DOHH2 (cell line): ENCODE results near the gene HDAC4.

Experiments
- H3F3A ChIP-seq: fragments of 200-600 bp; sonication (generic), shearing (Covaris generic); 2 replicates; pipeline ENCODE4 v1.6.0; 2016; ENCODE audit warnings: antibody characterized with exemption, mild to moderate bottlenecking; ENCODE audit not compliant: control insufficient read depth, insufficient read depth
- H3K27ac ChIP-seq: fragments of 200-600 bp; sonication (generic); 2 replicates; pipeline ENCODE4 v1.5.1; 2014; ENCODE audit warnings: low read depth, mild to moderate bottlenecking, low read length, moderate library complexity
- H3K27me3 ChIP-seq: fragments of 200-600 bp; sonication (generic); 2 replicates; pipeline ENCODE4 v1.6.1; 2014; ENCODE audit warnings: mild to moderate bottlenecking, low read length, mixed read lengths; ENCODE audit not compliant: control insufficient read depth
- H3K36me3 ChIP-seq: fragments of 200-600 bp; sonication (generic); 2 replicates; pipeline ENCODE4 v1.6.1; 2014; ENCODE audit warnings: mild to moderate bottlenecking, low read length, moderate library complexity, mixed read lengths; ENCODE audit not compliant: control insufficient read depth
- H3K4me1 ChIP-seq: fragments of 200-600 bp; sonication (generic); 2 replicates; pipeline ENCODE4 v1.6.1; 2014; ENCODE audit warnings: mild to moderate bottlenecking, low read length, mixed read lengths; ENCODE audit not compliant: control insufficient read depth
- H3K4me2 ChIP-seq: fragments of 200-600 bp; sonication (generic); 2 replicates; pipeline ENCODE4 v1.6.0; 2014; ENCODE audit warnings: mild to moderate bottlenecking, low read length, moderate library complexity
- H3K4me3 ChIP-seq: fragments of 200-600 bp; sonication (generic); 2 replicates; pipeline ENCODE4 v1.5.1; 2014; ENCODE audit warnings: mild to moderate bottlenecking, low read length, mixed read lengths
- H3K79me2 ChIP-seq: fragments of 200-600 bp; sonication (generic); 2 replicates; pipeline ENCODE4 v1.6.1; 2014; ENCODE audit warnings: mild to moderate bottlenecking, low read length, mixed read lengths; ENCODE audit not compliant: control insufficient read depth
- H3K9me2 ChIP-seq: fragments of 200-600 bp; sonication (generic); replicated peaks from 2 replicates; pipeline ENCODE4 v1.6.1; 2014; ENCODE audit warnings: mild to moderate bottlenecking, low read length, mixed read lengths; ENCODE audit not compliant: control insufficient read depth
- H3K9me3 ChIP-seq: fragments of 200-600 bp; sonication (generic); 2 replicates; pipeline ENCODE4 v1.6.1; 2014; ENCODE audit warnings: antibody characterized with exemption, low read length, mixed read lengths; ENCODE audit not compliant: control insufficient read depth, insufficient read depth
- H4K20me1 ChIP-seq: fragments of 200-600 bp; sonication (generic); 2 replicates; pipeline ENCODE4 v1.6.0; 2014; ENCODE audit warnings: low read depth, mild to moderate bottlenecking, antibody characterized with exemption, low read length, moderate library complexity; ENCODE audit not compliant: control insufficient read depth, insufficient read depth
- EZH2phosphoT487 ChIP-seq: fragments of 200-600 bp; sonication (generic); IDR thresholded peaks from 2 replicates; pipeline ENCODE4 v1.6.1; 2017; ENCODE audit warnings: borderline replicate concordance, mild to moderate bottlenecking, antibody characterized with exemption, low read length, moderate library complexity, mixed read lengths
- TF ChIP-seq, protein P1 (sequence below): fragments of 200-600 bp; sonication (generic); IDR thresholded peaks from one replicate; pipeline ENCODE4 v1.5.1; 2014; ENCODE audit warnings: antibody characterized with exemption, mild to moderate bottlenecking, low read depth, low read length; ENCODE audit not compliant: poor library complexity, severe bottlenecking

HDAC4 gene

DNA sequence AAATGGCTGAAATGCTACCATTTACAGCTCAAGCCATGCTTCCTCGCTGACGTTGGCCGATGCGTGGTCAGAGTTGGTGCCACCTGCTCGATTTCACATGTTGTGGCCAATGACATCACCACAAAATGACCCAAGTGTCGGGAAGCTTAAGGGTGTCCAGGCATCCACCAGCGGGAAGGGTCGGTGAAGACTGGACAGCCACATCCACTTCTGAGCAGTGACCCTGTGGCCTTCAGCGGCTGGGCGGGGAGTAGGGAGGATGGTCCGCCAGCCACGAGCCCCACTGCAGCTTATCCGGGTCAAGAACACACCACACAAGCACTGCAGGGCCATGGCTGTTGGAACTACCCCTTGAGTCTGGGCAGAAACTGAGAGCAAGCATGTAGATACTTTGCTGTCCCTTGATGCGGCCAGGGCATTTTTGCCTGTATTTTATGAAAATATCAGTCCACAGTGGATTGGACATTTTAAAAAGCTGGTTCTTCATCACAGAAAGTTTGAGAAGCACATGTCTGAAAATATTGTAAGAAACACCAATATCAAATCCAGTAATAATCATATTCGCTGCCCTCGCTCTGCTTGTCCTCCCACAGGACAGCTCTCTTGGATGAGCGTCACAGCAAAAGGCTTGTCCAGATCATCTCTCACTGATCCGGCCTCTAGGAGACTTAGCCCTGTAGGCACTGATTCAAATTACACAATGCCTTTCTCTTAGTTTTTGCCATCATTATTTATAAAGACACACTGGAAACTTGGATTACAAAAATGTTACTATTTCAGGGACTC lies 379.0 kb downstream of the HDAC4 start:
- Histone ChIP-seq H3K4me1 (no peaks in the 10 kb centered on the region), H3K4me3 (no peak overlapping the region), H3K36me3 (no peaks in the 10 kb centered on the region), H3K79me2 (no peaks in the 10 kb centered on the region), H3K9me3 (no peaks in the 10 kb centered on the region; the same call in 1 of the 2 replicates), H3K27me3 (0 out of 2 replicates have a peak, but pooled peaks cover 2% of the 10 kb centered on the region), H3K9me2 (no peaks in the 10 kb centered on the region), H4K20me1 (no peaks in the 10 kb centered on the region), H3K4me2 (no peak overlapping the region), H3F3A (no peaks in the 10 kb centered on the region), H3K27ac (no peak overlapping the region)
- TF ChIP-seq, protein P1, sequence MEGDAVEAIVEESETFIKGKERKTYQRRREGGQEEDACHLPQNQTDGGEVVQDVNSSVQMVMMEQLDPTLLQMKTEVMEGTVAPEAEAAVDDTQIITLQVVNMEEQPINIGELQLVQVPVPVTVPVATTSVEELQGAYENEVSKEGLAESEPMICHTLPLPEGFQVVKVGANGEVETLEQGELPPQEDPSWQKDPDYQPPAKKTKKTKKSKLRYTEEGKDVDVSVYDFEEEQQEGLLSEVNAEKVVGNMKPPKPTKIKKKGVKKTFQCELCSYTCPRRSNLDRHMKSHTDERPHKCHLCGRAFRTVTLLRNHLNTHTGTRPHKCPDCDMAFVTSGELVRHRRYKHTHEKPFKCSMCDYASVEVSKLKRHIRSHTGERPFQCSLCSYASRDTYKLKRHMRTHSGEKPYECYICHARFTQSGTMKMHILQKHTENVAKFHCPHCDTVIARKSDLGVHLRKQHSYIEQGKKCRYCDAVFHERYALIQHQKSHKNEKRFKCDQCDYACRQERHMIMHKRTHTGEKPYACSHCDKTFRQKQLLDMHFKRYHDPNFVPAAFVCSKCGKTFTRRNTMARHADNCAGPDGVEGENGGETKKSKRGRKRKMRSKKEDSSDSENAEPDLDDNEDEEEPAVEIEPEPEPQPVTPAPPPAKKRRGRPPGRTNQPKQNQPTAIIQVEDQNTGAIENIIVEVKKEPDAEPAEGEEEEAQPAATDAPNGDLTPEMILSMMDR = no peak
- TF ChIP-seq EZH2phosphoT487 = no peak

DNA sequence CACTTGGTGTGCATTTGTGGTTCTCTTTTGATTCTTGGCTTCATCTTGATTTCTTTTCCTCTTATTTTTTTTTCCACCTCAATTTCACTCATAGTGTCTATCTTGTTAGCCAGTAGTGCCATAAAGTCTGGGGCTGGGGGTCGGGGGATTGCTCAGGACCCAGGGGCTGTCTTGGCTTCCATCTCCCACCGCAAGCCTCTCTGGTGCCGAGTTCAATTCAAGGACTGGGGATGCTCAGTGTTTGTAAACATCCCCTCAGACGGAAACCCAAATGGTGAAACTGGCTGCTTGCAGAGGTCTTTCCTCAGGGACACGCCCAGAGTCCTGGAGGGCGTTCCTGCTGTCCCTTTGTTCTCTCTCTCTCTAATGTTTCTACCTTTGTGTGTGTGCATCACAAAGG lies 379.6 kb downstream of the HDAC4 start:
- TF ChIP-seq, protein P1 = no peak
- TF ChIP-seq EZH2phosphoT487 = no peak
- H3F3A ChIP-seq = no peaks in the 10 kb centered on the region
- no peak overlapping the region for H3K4me2 ChIP-seq
- H3K79me2 ChIP-seq = no peaks in the 10 kb centered on the region
- H4K20me1 ChIP-seq = no peaks in the 10 kb centered on the region
- no peak overlapping the region for H3K27ac ChIP-seq
- 0 out of 2 replicates have a peak, but pooled peaks cover 2% of the 10 kb centered on the region for H3K27me3 ChIP-seq
- H3K4me1 ChIP-seq = no peaks in the 10 kb centered on the region
- H3K36me3 ChIP-seq = no peaks in the 10 kb centered on the region
- H3K9me2 ChIP-seq = no peaks in the 10 kb centered on the region
- no peak overlapping the region for H3K4me3 ChIP-seq
- no peaks in the 10 kb centered on the region; the same call in 1 of the 2 replicates for H3K9me3 ChIP-seq

DNA sequence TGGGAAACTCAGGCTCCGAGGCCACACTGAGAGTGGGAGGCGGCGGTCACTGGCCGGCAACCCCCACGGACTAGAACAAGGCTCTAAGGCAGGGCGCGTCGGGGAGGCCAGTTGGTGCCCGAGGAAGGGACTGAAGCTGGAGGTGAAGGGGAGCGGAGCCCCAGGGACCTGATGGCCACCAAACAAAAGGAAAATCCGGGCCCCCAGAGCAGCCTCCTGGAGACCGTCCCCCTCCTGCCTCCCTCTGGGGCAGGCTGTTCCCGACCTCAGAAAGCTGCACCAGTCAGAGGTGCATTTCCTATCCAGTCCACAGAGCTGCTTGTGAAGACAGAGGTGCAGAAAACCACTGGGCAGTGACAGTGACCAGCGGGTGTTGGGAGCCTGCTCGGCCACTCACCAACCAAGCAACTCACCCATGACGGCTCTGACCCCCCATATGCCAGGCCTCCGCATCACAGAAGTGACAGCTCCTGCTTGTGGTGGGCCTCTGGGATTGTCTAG lies 380.2 kb downstream of the HDAC4 start:
- no peaks in the 10 kb centered on the region for H4K20me1 ChIP-seq
- no peak overlapping the region for H3K4me2 ChIP-seq
- H3K79me2 ChIP-seq = no peaks in the 10 kb centered on the region
- no peaks in the 10 kb centered on the region for H3K4me1 ChIP-seq
- no peaks in the 10 kb centered on the region for H3K36me3 ChIP-seq
- TF ChIP-seq, protein P1 = no peak
- TF ChIP-seq EZH2phosphoT487 = no peak
- H3K4me3 ChIP-seq = no peak overlapping the region
- H3K27ac ChIP-seq = no peak overlapping the region
- H3F3A ChIP-seq = no peaks in the 10 kb centered on the region
- H3K9me2 ChIP-seq = no peaks in the 10 kb centered on the region
- 0 out of 2 replicates have a peak, but pooled peaks cover 2% of the 10 kb centered on the region for H3K27me3 ChIP-seq
- H3K9me3 ChIP-seq = no peaks in the 10 kb centered on the region; the same call in 1 of the 2 replicates
